ENCODE results near the gene CFLAR.
A peak's percentile ranks its signal among the peaks of the same experiment; 100 is the strongest.
"Not testable (repeated sequence)": the region's sequence is repeated elsewhere in the genome, so short reads cannot be mapped to it uniquely, and the experiment has no call there.

Gene CFLAR

DNA sequence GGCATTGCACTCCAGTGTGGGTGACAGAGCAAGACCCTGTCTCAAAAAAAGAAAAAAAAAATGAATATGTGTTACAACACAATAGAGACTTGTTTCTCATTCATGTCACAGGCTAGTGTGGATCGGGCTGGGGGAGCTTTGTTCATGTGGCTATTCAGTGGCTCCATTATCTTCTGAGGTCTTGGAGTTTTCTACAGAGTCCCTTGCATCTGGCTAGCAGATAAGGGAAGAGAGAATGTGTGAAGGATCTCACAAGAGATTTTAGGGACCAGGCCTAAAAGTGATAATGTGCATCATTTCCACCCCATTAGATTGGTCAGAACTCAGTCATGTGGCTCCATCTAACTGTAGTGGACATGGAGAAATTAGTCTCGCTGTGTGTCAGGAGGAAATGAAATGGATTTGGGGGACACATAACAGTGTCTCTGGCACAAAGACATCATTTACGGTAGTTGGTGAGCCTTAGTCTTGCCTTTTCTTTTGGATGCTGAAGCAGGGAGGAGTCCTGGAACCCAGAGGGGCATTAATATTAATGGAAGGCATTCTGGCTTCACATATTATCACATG lies 34.6 kb downstream of the CFLAR start:
- peaks cover 78% of the 10 kb centered on the region for H3K36me3 Mint-ChIP-seq (ENCODE audit: low read depth)
- peaks cover 48% of the 10 kb centered on the region for H3K4me1 Mint-ChIP-seq (ENCODE audit: low read depth)
- H3K9me3 Mint-ChIP-seq: no peaks in the 10 kb centered on the region
- H3K4me3 Mint-ChIP-seq: no peak overlapping the region
- peak overlapping the region; percentile 80 for H3K27ac Mint-ChIP-seq
- H3K27me3 Mint-ChIP-seq: no peaks in the 10 kb centered on the region

DNA sequence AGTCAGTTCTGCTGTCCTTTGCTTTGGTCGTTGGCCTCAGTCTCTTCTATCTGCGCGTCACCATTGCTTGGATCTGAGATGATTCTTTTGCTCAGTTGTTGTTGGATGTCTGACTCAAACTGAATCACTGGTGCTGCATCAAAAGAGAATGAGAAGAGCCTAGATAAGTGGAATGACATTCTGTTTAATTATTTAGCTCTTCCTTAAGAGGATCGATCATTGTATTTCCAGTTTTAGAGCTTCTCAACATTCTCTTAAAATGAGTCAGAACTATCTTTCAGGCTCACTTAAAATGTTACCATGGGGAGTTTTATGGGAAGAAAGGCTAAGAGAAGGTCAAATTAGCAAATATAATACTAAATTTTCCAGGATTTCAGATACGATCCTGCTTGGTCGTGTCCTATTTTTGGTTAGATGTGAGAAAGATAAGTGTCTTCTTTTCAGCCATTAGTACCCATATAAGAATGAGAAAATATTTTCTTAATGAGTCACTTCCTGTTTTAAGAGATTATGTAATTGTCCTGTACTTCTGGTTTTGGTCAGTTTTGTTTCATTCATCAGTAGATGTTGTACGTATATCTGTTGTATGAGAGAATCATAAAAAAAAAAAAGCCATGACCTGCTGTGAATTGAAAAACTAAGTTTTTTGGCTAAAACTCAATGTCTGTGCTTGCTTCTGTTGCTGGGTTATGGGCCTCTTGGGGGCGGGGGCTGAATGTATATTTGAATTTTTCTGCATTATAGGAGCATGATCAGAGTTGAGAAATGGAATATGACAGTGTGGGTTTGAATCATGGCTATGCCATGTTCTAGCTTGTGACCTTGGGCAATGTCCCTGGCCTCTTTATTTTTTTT lies 35.4 kb downstream of the CFLAR start:
- Mint-ChIP-seq H3K4me1 (ENCODE audit: low read depth) (peaks cover 55% of the 10 kb centered on the region), H3K9me3 (no peaks in the 10 kb centered on the region), H3K27me3 (no peaks in the 10 kb centered on the region), H3K36me3 (ENCODE audit: low read depth) (peaks cover 83% of the 10 kb centered on the region), H3K27ac (peak overlapping the region; percentile 80), H3K4me3 (no peak overlapping the region)

DNA sequence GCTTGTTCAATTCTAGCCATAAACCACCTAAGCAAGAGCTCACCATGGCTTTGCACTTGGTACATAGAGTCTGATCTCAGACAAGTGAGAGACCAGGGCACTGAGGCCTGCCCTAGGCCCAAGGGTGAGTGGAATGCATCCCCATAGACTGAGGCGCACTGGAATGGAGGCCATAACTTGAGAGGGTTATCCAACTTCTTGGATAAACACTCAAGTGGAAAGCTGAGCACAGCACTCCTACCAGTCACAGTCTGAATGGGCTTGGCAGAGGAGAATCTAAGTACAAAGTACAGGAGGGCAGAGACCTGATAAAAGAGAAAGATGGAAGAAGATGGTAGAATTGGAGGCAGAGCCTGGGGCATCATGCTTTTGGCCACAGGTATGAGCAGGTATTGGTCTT lies 36.6 kb downstream of the CFLAR start:
- H3K9me3 Mint-ChIP-seq: no peaks in the 10 kb centered on the region
- H3K36me3 Mint-ChIP-seq (ENCODE audit: low read depth): peaks cover 84% of the 10 kb centered on the region
- peaks cover 64% of the 10 kb centered on the region for H3K4me1 Mint-ChIP-seq (ENCODE audit: low read depth)
- H3K4me3 Mint-ChIP-seq: no peak overlapping the region
- peak overlapping the region; percentile 81 for H3K27ac Mint-ChIP-seq
- no peaks in the 10 kb centered on the region for H3K27me3 Mint-ChIP-seq

DNA sequence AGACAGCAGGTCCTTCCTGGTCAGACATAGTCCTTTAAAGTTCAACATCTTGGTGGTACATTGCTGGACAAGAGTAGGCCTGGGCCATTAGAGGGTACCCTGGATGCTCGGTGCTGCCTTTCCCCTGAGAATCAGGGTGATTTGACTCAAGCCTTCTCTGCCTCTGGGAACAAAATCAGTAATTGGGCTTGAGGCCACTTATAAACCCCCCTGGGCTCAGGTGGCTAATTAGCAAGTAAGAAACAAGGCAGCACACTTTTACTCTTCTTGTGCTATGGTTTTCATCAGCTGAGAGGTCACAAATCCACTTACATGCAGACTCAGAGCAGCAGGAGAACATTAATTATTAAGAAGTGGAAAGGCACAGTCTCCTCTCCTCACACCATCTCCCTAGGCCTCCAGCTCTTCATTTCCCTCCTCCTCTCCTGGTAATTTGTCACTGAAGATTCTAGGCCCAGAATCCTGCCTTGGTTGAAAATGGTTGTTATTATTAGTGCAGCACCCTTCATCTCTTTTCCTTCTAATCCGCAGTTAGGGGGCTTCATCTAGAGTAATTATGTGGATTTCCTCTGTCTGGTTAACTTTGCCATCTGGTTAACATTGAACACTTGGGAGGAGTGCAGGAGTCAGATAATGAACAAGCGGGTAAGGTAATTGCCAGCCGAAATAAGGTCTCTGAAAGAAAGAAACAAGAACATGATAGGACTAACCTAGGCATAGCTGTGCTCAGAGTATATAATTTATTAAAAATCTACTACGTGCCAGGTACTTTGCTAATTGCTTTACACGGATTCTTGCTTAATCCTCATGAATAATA lies 37.2 kb downstream of the CFLAR start:
- Mint-ChIP-seq H3K27ac (peak overlapping the region; percentile 81), H3K4me1 (ENCODE audit: low read depth) (peaks cover 70% of the 10 kb centered on the region), H3K27me3 (no peaks in the 10 kb centered on the region), H3K4me3 (no peak overlapping the region), H3K9me3 (no peaks in the 10 kb centered on the region), H3K36me3 (ENCODE audit: low read depth) (peaks cover 90% of the 10 kb centered on the region)

DNA sequence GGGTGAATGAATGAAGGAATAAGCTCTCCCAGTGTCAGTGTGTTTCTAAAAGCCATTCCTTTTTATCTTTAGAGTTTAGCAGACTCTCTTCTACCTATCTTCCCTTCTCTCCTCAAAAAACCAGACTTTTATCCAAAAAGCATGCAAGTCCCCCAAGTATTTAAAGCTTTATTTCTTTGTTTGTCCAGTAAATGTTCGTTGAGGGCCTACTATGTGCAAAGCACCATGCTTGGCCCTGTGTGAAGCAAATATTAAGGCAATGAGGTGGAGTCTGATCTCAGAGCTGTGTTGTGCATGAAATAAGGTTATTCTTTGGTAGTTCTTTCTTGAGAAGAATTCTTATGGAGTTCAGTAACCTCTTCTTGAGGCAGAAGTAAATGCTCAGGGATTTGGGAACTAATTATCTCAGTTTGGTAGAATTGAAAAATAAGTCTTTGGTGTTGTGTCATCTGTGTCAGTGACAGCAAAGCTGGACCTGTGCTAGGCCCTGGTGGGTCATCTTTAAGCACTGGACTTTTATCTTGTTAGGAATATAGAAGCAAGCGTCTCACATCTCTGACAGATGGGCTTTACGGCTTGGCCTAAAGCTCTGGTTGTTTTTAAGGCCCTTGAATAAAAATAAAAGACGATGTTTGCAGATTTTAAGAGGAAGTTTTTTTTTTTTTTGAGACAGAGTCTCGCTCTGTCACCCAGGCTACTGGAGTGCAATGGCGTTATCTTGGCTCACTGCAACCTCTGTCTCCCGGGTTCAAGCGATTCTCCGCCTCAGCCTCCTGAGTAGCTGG lies 38.8 kb downstream of the CFLAR start:
- peaks cover 84% of the 10 kb centered on the region for H3K36me3 Mint-ChIP-seq (ENCODE audit: low read depth)
- H3K4me3 Mint-ChIP-seq: no peak overlapping the region
- peak overlapping the region; percentile 5 for H3K27ac Mint-ChIP-seq
- peaks cover 60% of the 10 kb centered on the region for H3K4me1 Mint-ChIP-seq (ENCODE audit: low read depth)
- H3K27me3 Mint-ChIP-seq: no peaks in the 10 kb centered on the region
- H3K9me3 Mint-ChIP-seq: no peaks in the 10 kb centered on the region

DNA sequence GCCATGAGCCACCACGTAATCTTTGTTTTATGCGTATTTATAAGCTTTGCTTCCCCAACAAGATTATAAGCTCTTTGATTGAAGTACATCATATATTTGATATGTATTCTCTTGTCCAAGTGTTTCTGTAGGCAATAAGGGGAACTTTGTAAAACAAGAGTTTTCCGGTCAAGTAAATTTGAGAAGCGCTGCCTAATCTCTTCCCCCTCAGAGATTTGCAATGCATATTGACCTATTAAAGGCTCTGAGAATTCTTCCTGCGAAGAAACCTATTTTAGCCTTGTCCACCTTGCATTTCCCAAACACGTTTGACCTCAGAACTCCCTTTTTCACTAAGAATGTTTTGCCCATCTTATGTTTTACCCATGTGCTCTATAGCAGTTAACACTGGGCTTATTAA lies 40.1 kb downstream of the CFLAR start:
- Mint-ChIP-seq H3K27me3 (no peaks in the 10 kb centered on the region), H3K9me3 (no peaks in the 10 kb centered on the region), H3K36me3 (ENCODE audit: low read depth) (peaks cover 84% of the 10 kb centered on the region), H3K4me1 (ENCODE audit: low read depth) (peaks cover 54% of the 10 kb centered on the region), H3K27ac (peak overlapping the region; percentile 63), H3K4me3 (no peak overlapping the region)

DNA sequence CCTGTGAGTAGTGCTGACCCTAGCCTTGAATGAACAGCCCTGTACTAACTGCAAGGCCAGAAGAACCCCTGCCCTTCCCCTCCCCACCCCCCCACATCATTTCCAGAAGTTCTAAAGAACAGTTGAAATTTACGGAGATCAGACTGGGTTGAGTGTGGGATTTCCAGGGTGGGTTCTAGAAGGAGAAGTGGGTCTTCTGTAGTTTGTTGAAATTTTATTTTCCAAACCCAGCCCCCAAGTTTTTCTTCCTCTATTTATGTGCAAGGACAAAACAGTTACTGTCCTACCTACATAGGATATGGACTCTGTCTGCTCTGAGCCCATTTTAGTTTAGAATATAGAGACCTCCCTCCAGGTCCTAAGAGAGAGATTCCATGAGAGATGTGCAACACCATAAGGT lies 40.7 kb downstream of the CFLAR start:
- peak overlapping the region; percentile 82 for H3K27ac Mint-ChIP-seq
- H3K4me3 Mint-ChIP-seq: no peak overlapping the region
- H3K9me3 Mint-ChIP-seq: no peaks in the 10 kb centered on the region
- peaks cover 79% of the 10 kb centered on the region for H3K36me3 Mint-ChIP-seq (ENCODE audit: low read depth)
- H3K27me3 Mint-ChIP-seq: no peaks in the 10 kb centered on the region
- peaks cover 47% of the 10 kb centered on the region for H3K4me1 Mint-ChIP-seq (ENCODE audit: low read depth)

DNA sequence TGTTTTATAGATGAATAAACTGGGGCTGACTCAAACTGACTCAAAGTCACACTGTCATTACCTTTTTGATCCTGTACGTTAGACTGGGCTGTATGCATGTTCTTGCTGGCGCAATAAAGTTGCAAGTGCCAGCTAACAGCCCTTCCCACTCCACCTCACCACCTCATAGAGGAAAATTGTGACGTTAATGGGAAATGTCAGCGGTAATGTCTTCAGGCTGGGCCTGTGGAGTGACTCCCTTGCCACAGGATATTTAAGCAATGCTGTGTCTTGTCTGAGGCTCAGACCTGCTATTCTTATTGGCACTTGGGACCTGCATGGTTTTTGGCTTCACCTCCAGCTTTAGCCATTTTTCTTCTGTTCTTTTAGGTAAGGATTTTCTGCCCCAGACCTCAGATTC lies 41.7 kb downstream of the CFLAR start:
- Mint-ChIP-seq H3K4me1 (ENCODE audit: low read depth) (peaks cover 50% of the 10 kb centered on the region), H3K27me3 (no peaks in the 10 kb centered on the region), H3K36me3 (ENCODE audit: low read depth) (peaks cover 82% of the 10 kb centered on the region)

DNA sequence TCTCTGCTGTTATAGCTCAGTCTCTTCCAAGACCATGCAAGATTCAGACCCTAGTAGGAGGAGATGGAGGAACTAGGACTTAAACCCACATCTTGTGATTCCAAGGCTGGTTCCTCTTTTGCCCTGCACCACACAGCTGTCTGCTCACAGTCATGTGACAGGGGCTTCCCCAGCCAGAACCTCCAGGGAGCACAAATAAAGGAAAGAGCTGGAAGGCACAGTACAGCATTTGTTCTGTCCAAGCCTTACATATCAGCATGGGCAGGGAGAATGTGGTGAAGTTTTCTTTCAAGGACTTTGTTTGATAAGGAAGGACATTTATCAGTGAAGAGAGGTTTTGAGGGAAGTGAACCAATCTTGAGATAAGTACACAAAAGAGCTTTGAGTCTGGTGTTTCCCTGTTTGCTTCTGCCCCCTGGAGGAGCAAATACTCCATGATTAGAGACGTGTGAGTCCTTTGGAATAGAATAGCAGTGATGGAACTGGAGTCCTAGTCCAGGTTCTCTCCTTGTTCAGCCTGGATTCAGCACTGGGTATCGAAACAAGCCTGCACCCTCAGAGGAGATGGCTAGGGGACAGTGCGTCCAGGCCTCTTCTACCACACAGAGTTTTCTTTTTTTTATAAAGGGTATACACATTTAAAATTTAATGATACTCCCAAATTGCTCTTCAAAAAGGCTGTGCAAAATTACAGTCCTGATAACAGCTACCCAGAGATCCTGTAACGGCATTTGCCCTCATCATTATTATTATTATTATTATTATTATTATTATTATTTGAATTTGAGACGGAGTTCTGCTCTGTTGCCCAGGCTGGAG lies 42.4 kb downstream of the CFLAR start:
- peak overlapping the region; percentile 82 for H3K27ac Mint-ChIP-seq
- H3K4me1 Mint-ChIP-seq (ENCODE audit: low read depth): peaks cover 47% of the 10 kb centered on the region
- peak overlapping the region; percentile 18 for H3K4me3 Mint-ChIP-seq
- no peaks in the 10 kb centered on the region for H3K9me3 Mint-ChIP-seq
- H3K27me3 Mint-ChIP-seq: no peaks in the 10 kb centered on the region
- H3K36me3 Mint-ChIP-seq (ENCODE audit: low read depth): peaks cover 82% of the 10 kb centered on the region

More for the DNA sequence above, 41.7 kb downstream of the CFLAR start:
- Mint-ChIP-seq H3K4me3 (peak overlapping the region; percentile 18), H3K9me3 (no peaks in the 10 kb centered on the region), H3K27ac (peak overlapping the region; percentile 82)

DNA sequence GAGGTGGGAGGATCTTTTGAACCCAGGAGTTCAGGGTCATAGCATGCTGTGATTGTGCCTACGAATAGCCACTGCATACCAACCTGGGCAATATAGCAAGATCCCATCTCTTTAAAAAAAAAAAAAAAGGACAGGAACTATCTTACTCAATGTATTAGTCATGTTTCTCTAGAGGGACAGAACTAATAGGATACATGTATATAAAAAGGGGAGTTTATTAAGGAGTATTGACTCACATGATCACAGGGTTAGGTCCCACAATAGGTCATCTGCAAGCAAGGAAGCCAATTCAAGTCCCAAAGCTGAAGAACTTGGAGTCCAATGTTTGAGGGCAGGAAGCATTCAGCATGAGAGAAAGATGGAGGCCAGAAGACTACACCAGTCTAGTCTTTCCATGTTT lies 48.2 kb downstream of the CFLAR start:
- peaks cover 16% of the 10 kb centered on the region for H3K4me1 Mint-ChIP-seq (ENCODE audit: low read depth)
- no peak overlapping the region for H3K4me3 Mint-ChIP-seq
- peak overlapping the region; percentile 31 for H3K27ac Mint-ChIP-seq
- H3K9me3 Mint-ChIP-seq: no peaks in the 10 kb centered on the region
- no peaks in the 10 kb centered on the region for H3K27me3 Mint-ChIP-seq
- peaks cover 73% of the 10 kb centered on the region for H3K36me3 Mint-ChIP-seq (ENCODE audit: low read depth)

DNA sequence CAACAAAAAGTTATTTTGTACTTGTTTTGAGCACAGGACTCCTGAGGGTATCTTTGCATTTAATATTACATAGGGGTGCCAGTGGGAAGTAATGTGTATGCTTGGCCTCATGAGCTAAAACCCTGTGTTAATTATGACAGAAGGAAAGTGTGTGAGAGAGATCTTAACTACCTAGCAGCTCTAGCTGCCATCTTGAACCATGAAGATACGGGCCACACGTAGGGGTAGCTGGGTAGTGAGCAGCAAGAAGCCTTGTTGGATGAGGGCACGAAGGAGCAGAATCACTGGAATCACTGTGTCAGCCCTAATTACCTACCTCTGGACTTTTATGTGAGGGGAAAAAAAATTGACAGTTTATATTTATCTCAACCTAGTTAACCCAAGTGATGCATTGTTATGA lies 51.6 kb downstream of the CFLAR start:
- Mint-ChIP-seq H3K4me1 (ENCODE audit: low read depth) (peaks cover 10% of the 10 kb centered on the region), H3K36me3 (ENCODE audit: low read depth) (peaks cover 45% of the 10 kb centered on the region), H3K27ac (peak overlapping the region; percentile 73), H3K27me3 (no peaks in the 10 kb centered on the region), H3K4me3 (no peak overlapping the region), H3K9me3 (peaks cover 6% of the 10 kb centered on the region)

DNA sequence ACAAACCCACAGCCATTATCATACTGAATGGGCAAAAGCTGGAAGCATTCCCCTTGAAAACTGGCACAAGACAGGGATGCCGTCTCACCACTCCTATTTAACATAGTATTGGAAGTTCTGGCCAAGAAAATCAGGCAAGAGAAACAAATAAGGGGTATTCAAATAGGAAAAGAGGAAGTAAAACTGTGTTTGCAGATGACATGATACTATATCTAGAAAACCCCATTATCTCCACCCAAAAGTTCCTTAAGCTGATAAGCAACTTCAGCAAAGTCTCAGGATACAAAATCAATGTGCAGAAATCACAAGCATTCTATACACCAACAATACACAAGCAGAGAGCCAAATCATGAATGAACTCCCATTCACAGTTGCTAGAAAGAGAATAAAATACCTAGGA lies 52.5 kb downstream of the CFLAR start:
- H3K9me3 Mint-ChIP-seq; H3K27me3 Mint-ChIP-seq; H3K27ac Mint-ChIP-seq; H3K4me1 Mint-ChIP-seq (ENCODE audit: low read depth); H3K4me3 Mint-ChIP-seq: not testable (repeated sequence)
- H3K36me3 Mint-ChIP-seq (ENCODE audit: low read depth): peaks cover 36% of the 10 kb centered on the region

DNA sequence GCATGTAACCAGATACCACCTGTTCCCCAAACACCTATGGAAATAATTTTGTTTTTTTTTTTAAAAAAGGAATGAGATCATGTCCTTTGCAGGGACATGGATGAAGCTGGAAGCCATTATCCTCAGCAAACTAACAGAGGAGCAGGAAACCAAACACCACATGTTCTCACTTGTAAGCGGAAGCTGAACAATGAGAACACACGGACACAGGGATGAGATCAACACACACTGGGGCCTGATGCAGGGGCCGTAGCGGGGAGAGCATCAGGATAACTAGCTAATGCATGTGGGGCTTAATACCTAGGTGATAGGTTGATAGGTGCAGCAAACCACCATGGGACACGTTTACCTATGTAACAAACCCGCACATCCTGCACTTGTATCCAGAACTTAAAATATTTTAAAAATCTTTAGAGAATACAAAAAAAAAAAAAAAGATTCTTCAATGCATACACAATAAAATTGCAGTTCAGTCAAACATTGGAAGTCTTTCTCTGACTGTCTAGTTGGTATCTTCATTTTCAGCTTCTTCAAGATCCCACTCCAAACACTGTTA lies 55.4 kb downstream of the CFLAR start:
- peaks cover 6% of the 10 kb centered on the region for H3K9me3 Mint-ChIP-seq
- H3K27ac Mint-ChIP-seq: no peak overlapping the region
- no peak overlapping the region for H3K4me3 Mint-ChIP-seq
- H3K36me3 Mint-ChIP-seq (ENCODE audit: low read depth): peaks cover 15% of the 10 kb centered on the region
- no peaks in the 10 kb centered on the region for H3K27me3 Mint-ChIP-seq
- peaks cover 15% of the 10 kb centered on the region for H3K4me1 Mint-ChIP-seq (ENCODE audit: low read depth)

DNA sequence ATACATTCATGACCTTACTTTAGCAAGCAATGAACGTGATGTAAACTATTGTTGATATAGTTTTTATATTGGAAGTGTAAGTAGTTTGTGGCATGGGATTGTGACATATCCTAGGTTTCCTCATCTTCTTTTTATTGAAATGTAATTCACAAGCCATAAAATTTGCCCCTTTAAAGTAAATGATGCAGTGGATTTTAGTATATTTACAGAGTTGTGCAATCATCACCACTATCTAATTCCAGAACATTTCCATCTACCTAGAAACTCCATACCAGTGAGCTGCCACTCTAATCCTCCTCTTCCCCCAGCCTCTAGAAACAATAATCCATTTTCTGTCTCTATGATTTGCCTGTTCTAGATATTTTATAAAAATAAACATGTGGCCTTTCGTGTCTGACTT lies 56.3 kb downstream of the CFLAR start:
- Mint-ChIP-seq H3K36me3 (ENCODE audit: low read depth) (peaks cover 5% of the 10 kb centered on the region), H3K9me3 (peaks cover 6% of the 10 kb centered on the region), H3K27me3 (no peaks in the 10 kb centered on the region), H3K4me3 (no peak overlapping the region), H3K27ac (no peak overlapping the region), H3K4me1 (ENCODE audit: low read depth) (peaks cover 17% of the 10 kb centered on the region)
